Right lobe of liver (tissue), 6 donors: ENCODE data around the gene BPTF. TPM values are rescaled to one million over a fixed set of nuclear protein-coding genes. Genes with fewer than 3 reads are reported as not detected.
"Not testable (repeated sequence)": the region's sequence is repeated elsewhere in the genome, so short reads cannot be mapped to it uniquely, and the experiment has no call there.

ENCODE experiments used
- ATAC-seq, 4 donors: fragments of 200-7000 bp; cut with Tn5 transposase; one replicate each; pipeline ENCODE4 v1.9.1; 2020; ENCODE audit warnings: mild to moderate bottlenecking in 4 of 4, moderate library complexity in 4 of 4
- DNase-seq, 3 donors: peaks; one replicate each; pipeline ENCODE4 v3.0.0-alpha.2; 2020
- H3K27ac ChIP-seq, 3 donors: fragments of 200-600 bp; one replicate each; pipeline ENCODE4 v1.8.0; 2022
- H3K27me3 ChIP-seq, 2 donors: fragments of 200-600 bp; one replicate each; pipeline ENCODE4 v1.8.0; 2022
- H3K36me3 ChIP-seq, 4 donors: fragments of 200-600 bp; sonication (generic) in 1 of 4; one replicate each; pipeline versions ENCODE4 v1.5.1 to v1.8.0; 2017 to 2022; ENCODE audit warnings: control low read depth in 1 of 4
- H3K4me1 ChIP-seq, 4 donors: fragments of 200-600 bp; sonication (generic) in 1 of 4; one replicate each; pipeline versions ENCODE4 v1.5.1 to v1.8.0; 2017 to 2022; ENCODE audit warnings: control low read depth in 1 of 4
- H3K4me3 ChIP-seq, 3 donors: fragments of 200-600 bp; one replicate each; pipeline ENCODE4 v1.8.0; 2022
- H3K9me3 ChIP-seq, 4 donors: fragments of 200-600 bp; sonication (generic) in 1 of 4; one replicate each; pipeline versions ENCODE4 v1.5.1 to v1.8.0; 2017 to 2022; ENCODE audit warnings: control low read depth in 1 of 4
- CTCF ChIP-seq, 4 donors: fragments of 200-600 bp in 3 of 4; fragments of 450-650 bp in 1 of 4; IDR thresholded peaks; one replicate each; pipeline versions ENCODE4 v1.5.1 to v1.8.0; 2016 to 2022; ENCODE audit warnings: antibody characterized with exemption in 4 of 4, mild to moderate bottlenecking in 2 of 4
- POLR2A ChIP-seq: fragments of 450-650 bp; IDR thresholded peaks from one replicate; pipeline ENCODE4 v1.6.1; 2017; ENCODE audit warnings: antibody characterized with exemption, mild to moderate bottlenecking
- WGBS: methylation state at CpG from one replicate; pipeline ENCODE4 v1.1.6; 2018; ENCODE audit warnings: low coverage, low lambda C conversion rate; ENCODE audit not compliant: insufficient coverage; ENCODE audit errors: missing lambda C conversion rate; 5-methylcytosine and 5-hydroxymethylcytosine counted together
- intact Hi-C, 2 donors: fragments of 100-400 bp; cut with DNase I; formaldehyde crosslinking; loops; one replicate each; pipeline versions ENCODE4 v1.11.2 to v1.14.1; 2022
- total RNA-seq, 6 experiments: library from RNA; depleted of rRNA in 2 of 6; stranded (reverse); fragments of >200 nt in 2 of 6; fragmentation: NEBNext Ultra II Directional in 3 of 6; extraction: Animal tissue kit (Norgen Biotek cat#: 25700) in 3 of 6; gene quantifications; one replicate each; pipeline versions ENCODE4 v1.1.0 to v1.2.4, GENCODE V29; 2016 to 2023
- donor health status: DM: no; HTN: yes; CAD: no.
- donor health status: DM: no; HTN: no; CAD: no.
- donor health status: DM: no; HTN: no; CAD: no.
- donor health status: DM: no; HTN: yes; CAD: no.
- donor health status: DM: no; HTN: yes; CAD: no.

BPTF gene
- total RNA-seq, 6 experiments from 2014 or later, result 25.8 to 35.1 (median 31.3) TPM

GRCh38 chr17:67785122-67785477, 40.2 kb upstream of the BPTF start:
- no peak for DNase-seq
- no peaks in the 10 kb centered on the region for H3K4me1 ChIP-seq
- WGBS, result 85% methylated on average over 3 of the region's 3 CpGs

GRCh38 chr17:67785504-67785903, 39.8 kb upstream of the BPTF start:
- Histone ChIP-seq H3K27me3 (no peaks in the 10 kb centered on the region), H3K36me3 (no peaks in the 10 kb centered on the region), H3K27ac (no peak overlapping the region), H3K4me3 (no peak overlapping the region), H3K9me3 (no peaks in the 10 kb centered on the region), H3K4me1 (no peaks in the 10 kb centered on the region)
- TF ChIP-seq CTCF (IDR thresholded peaks at IDR 0.05), result no peak
- no peak for TF ChIP-seq POLR2A
- DNase-seq (no peak), ATAC-seq (no peak)
- WGBS, result 83% methylated on average over 5 of the region's 5 CpGs
- intact Hi-C loops, result no loop called here

More at GRCh38 chr17:67785122-67785477, 40.2 kb upstream of the BPTF start:
- ATAC-seq, result no peak
- Histone ChIP-seq H3K27ac (no peak overlapping the region), H3K4me3 (no peak overlapping the region), H3K27me3 (no peaks in the 10 kb centered on the region), H3K9me3 (no peaks in the 10 kb centered on the region), H3K36me3 (no peaks in the 10 kb centered on the region)
- TF ChIP-seq POLR2A (no peak), CTCF (IDR thresholded peaks at IDR 0.05) (no peak)
- intact Hi-C loops, result no loop called here

GRCh38 chr17:67800495-67800928, 24.8 kb upstream of the BPTF start:
- peak; percentile 98 to 99 (median 98) for ATAC-seq
- Histone ChIP-seq H3K27me3 (no peaks in the 10 kb centered on the region), H3K4me3 (no peak overlapping the region), H3K27ac (no peak overlapping the region), H3K9me3 (no peaks in the 10 kb centered on the region), H3K36me3 (no peaks in the 10 kb centered on the region), H3K4me1 (no peaks in the 10 kb centered on the region)
- TF ChIP-seq POLR2A, result no peak
- peak; percentile 63 to 71 (median 68) for TF ChIP-seq CTCF (IDR thresholded peaks at IDR 0.05)
- WGBS, result 35% methylated on average over 3 of the region's 7 CpGs
- peak; percentile 77 to 82 (median 79) for DNase-seq
- intact Hi-C loops, result no loop called here

- no peaks in the 10 kb centered on the region for H3K9me3 ChIP-seq
- no peak overlapping the region for H3K4me3 ChIP-seq
- H3K27me3 ChIP-seq, result no peaks in the 10 kb centered on the region
- TF ChIP-seq CTCF (IDR thresholded peaks at IDR 0.05) (no peak), POLR2A (no peak)
- intact Hi-C loops, result no loop called here
- DNase-seq (no peak), ATAC-seq (no peak)
- no peak overlapping the region for H3K27ac ChIP-seq
- no peaks in the 10 kb centered on the region for H3K36me3 ChIP-seq
- no peaks in the 10 kb centered on the region for H3K4me1 ChIP-seq
- 92% methylated on average over 9 of the region's 11 CpGs for WGBS
Observed at GRCh38 chr17:67801626-67802175, 23.6 kb upstream of the BPTF start.

- H3K4me3 ChIP-seq, result no peak overlapping the region
- H3K9me3 ChIP-seq, result no peaks in the 10 kb centered on the region
- no peak overlapping the region for H3K27ac ChIP-seq
- ATAC-seq (no peak), DNase-seq (no peak)
- WGBS, result 67% methylated on average over 1 of the region's 1 CpG
- H3K4me1 ChIP-seq, result no peaks in the 10 kb centered on the region
- no peak for TF ChIP-seq CTCF (IDR thresholded peaks at IDR 0.05)
- TF ChIP-seq POLR2A, result no peak
- intact Hi-C loops, result no loop called here
- H3K36me3 ChIP-seq, result no peaks in the 10 kb centered on the region
- no peaks in the 10 kb centered on the region for H3K27me3 ChIP-seq
Observed at GRCh38 chr17:67810464-67810863, 14.8 kb upstream of the BPTF start.

GRCh38 chr17:67812380-67812779, 12.9 kb upstream of the BPTF start:
- H3K4me3 ChIP-seq, DNase-seq, H3K27me3 ChIP-seq, H3K9me3 ChIP-seq, H3K4me1 ChIP-seq, H3K27ac ChIP-seq, intact Hi-C loops, ATAC-seq, H3K36me3 ChIP-seq: not testable (repeated sequence)
- 74% methylated on average over 3 of the region's 6 CpGs for WGBS
